HG02852 (cell line): ENCODE results near the gene PKD1.
"Not testable (repeated sequence)": the region's sequence is repeated elsewhere in the genome, so short reads cannot be mapped to it uniquely, and the experiment has no call there.

Experiments used
- ATAC-seq: cut with Tn5 transposase; IDR thresholded peaks from one replicate; pipeline ENCODE4 v1.9.1; 2021; ENCODE audit warnings: mild to moderate bottlenecking, moderate library complexity; ENCODE audit not compliant: unreplicated experiment

PKD1 gene

GRCh38 chr16:2135770-2136490, at the start of gene PKD1:
Gene PKD1 (minus strand): TSS chr16:2135898. CDS start chr16:2135689, 209 bp downstream.
- ATAC-seq = not testable (repeated sequence)

GRCh38 chr16:2184962-2185361, 49.3 kb upstream of the PKD1 start:
- ATAC-seq = no peak

DNA sequence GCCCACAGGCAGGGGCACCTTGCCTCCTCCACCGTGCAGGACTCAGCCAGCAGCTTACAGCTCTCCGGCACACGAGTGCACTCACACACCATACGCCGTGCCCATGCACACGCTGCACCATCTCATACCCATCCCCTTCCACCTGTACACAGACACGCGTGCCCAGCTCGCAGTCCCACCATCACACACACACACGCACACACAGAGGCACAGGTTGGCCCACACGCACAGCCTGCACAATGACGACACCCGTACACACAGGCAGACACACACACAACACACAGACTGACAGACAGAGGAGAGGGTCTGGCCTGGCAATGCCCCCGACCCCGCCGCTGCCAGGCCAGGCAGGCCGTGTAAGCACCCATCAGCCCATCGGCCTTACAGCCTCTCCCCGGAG, 48.6 kb upstream of the PKD1 start:
- no peak for ATAC-seq

GRCh38 chr16:2183671-2184070, 48.0 kb upstream of the PKD1 start:
- ATAC-seq = no peak

DNA sequence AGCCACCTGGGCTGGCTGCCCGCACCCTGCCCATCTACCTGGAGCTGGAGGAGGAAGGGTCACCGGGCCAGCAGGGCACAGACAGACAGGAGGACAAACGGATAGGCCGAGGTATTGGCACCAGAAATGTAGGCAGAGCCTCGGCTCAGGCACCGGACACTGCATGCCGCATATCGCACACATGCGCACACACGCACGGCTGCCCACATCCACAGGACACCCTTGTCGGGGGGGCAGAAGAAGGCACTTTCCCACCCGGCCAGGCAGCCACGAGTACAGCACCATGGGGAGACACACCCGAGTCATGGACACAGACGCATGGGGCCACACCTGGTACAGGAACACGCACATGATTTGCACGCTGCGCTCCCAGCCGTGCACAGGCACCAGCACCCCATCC, 46.3 kb upstream of the PKD1 start:
- ATAC-seq = no peak

GRCh38 chr16:2180962-2181923, 45.5 kb upstream of the PKD1 start:
- ATAC-seq = no peak

DNA sequence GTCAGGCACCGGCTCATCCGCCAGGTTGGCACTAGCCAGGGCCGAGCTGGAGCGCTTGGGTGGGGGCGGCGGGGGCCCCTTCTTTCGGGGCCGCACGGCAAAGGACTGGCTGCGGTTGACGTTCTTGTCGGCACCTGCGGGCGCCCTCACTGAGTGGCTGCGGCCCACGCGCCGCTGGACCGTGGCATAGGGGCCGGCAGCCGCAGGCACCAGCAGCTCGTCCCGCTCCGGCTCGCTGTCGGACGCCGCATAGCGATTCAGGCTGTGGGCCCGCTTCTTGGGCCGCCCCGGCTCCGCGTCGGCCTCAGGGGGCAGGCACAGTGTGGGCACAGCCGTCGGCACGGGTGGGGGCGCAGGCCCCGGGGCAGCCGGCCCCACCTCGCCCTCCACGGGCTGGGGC, 44.8 kb upstream of the PKD1 start:
- ATAC-seq = no peak

GRCh38 chr16:2179576-2179975, 43.9 kb upstream of the PKD1 start:
- ATAC-seq = no peak

- no peak for ATAC-seq
Observed at GRCh38 chr16:2179107-2179501, 43.4 kb upstream of the PKD1 start.

DNA sequence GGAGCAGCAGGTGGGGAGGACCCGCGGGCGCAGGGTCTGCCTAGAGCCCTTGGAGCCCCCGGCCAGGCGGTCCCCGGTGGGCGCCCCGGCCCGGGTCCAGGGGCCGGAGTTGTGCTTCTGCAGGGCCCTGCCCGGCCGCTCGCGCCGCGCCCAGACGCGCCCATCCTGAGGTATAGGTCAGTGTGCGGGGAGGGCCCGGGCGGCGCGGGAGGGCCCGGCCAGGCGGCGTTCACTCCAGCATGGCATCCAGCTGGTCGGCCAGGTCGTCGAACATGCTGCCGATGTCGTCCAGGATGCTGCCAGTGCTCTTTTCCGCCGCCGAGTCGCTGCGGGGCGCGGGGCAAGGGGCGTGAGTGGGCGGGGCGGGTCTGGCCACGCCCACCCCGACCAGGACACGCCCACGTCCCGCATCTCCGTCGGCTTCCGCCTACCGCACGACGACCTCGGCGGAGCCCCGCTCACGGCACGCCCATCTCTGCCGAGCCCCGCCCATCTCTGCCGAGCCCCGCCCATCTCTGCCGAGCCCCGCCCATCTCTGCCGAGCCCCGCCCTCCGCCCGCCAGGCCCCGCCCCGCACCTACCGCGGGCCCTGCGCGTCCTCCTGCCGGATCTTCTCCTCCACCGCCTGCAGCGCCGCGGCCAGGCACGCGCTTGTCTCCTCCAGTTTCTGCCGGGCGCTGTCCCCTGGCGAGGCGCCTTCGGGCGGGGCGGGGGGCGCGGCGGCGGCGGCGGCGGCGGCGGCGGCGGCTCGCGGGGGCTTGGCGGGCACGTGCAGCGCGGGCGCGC, 42.8 kb upstream of the PKD1 start:
- no peak for ATAC-seq

DNA sequence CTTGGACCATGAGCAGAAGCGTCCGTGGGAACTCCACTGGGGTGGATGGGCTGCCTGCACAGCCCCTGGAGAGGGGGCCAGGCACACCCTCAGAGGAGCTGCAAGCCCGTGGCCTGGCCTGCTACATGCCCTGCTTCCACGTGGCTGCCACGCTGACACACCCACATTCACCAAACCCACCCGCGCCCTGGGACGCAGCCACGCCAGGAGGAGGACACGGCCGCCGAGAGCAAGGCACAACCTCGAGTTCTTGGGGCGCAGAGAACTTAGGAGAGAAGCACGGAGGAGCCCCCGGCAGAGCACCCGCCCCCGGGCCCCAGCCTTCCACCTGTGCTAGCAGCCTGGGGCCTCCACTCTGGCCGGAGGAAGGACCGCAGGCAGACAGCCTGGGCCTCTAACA, 41.9 kb upstream of the PKD1 start:
- ATAC-seq = no peak

GRCh38 chr16:2177101-2177500, 41.4 kb upstream of the PKD1 start:
- no peak for ATAC-seq

GRCh38 chr16:2176047-2176446, 40.3 kb upstream of the PKD1 start:
- ATAC-seq = no peak

- no peak for ATAC-seq
Observed at GRCh38 chr16:2175454-2175853, 39.8 kb upstream of the PKD1 start.

DNA sequence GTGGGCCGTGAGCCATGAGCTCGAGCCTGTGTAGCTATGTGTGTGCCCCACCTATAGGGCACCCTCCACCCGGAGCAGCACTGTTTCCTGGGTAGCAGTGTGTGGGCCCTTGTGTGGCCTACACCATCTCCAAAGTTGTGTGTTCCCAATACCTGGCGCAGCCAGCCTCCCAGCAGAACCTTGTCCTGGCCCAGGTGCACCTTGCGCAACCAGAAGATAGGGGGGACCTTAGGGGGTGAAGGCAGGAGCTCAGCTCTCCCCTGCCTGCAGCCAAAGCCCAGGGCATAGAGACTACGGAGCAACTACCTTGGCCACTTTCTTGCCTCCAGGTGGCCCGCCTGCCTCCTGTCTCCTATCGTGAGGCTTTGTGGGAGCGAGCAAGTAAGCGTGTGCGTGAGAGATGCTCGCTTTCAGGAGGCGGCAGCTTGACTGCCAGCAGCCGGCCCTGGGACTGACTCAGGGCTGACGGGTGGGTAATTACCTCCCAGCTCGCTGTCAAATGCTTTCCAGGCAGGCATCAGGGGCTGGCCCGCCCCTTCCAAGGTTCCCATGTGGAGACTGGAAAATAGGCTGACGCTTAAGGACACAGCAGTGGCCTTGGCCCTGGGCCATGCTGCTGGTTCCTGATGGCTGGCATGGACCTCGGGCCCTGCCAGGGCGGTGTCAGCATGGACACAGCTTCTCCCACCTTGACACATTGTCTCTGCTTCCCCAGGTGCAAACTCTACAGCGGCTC, 38.9 kb upstream of the PKD1 start:
- no peak for ATAC-seq

- ATAC-seq = no peak
Observed at GRCh38 chr16:2173916-2174315, 38.2 kb upstream of the PKD1 start.

- ATAC-seq = no peak
Observed at GRCh38 chr16:2173366-2173765, 37.7 kb upstream of the PKD1 start.

GRCh38 chr16:2172688-2173335, 37.1 kb upstream of the PKD1 start:
- ATAC-seq = no peak

DNA sequence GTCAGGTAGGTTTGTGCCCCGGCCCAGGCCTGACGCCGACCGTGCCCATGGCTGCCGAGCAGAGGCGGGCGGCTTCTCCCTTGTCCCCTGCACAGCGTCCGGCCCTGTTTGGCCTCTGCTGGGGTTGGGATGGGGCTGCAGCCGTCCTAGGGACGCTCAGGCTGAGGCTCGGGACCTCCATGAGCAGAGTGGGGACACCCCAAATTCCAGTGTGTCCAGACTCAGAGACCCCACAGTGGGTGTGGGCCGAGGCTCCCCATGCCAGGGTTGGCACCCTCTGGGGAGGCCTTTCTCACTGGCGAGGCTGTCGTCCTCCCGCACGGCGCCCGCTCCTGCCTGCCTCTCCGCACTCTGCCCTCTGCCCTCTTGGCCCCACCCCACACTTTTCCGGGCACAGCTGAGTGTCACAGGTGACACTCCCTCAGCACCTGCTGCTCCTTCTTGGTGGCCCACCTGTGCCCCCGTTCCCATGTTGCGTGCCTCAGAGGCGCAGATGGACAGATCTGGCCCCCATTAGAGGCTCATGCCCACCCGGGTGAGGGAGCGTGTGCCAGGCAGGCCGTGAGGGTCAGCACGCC, 36.0 kb upstream of the PKD1 start:
- ATAC-seq = no peak
